ENCODE results near the gene RAB21. TPM values are rescaled to one million over a fixed set of nuclear protein-coding genes. Genes with fewer than 3 reads are reported as not detected.
A peak's percentile ranks its signal among the peaks of the same experiment; 100 is the strongest.

The RAB21 gene, protein sequence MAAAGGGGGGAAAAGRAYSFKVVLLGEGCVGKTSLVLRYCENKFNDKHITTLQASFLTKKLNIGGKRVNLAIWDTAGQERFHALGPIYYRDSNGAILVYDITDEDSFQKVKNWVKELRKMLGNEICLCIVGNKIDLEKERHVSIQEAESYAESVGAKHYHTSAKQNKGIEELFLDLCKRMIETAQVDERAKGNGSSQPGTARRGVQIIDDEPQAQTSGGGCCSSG
- polyA plus RNA-seq (2013, experiment 1 of 2) = 30.1 TPM
- polyA plus RNA-seq (2013, experiment 2 of 2) = 31.9 TPM

DNA sequence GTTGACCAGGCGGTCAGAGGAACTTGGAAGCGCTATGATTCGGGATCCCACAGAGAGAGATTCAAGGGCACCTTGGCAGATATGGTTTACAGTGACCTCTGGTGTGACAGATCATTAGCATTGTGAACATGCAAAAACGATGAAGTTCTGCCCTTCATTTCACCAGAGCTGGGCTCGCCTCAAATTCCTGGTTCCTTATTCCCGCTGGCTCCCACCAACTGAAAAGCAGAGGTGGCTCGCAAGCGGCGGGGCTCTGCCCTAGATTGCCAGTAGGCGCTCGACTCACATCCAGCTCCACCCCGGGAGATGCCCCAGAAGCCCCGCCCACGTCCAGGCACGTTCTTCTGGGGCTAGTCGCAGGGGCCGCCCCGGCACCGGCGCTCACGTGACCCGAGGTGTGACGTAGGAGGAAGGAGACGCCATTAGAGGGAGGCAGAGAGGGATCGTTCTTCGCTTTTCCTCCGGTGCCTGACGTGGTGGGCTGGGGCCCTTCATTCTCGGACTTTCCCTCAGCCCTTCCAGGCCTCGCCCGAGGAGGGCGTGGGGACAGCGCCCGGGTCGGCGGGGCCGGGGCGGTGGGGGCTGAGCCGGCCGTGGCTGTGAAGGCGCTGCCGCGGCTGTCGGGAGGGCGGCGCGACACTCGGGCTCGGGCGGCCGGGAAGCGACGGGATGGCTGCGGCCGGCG, at the start of gene RAB21:
Gene RAB21 (plus strand): TSS at position 403 of the 685 bp plus-strand sequence. CDS start 267 bp downstream, at position 670.
- no CpG with 5 or more reads among the region's 56 CpGs for WGBS (ENCODE audit: extremely low coverage, insufficient coverage, low lambda C conversion rate)
- Histone ChIP-seq H2AK5ac (ENCODE audit: low read length) (no peak within 1 kb of the TSS), H3K79me2 (ENCODE audit: control insufficient read depth, insufficient read depth, low read length) (peaks cover 33% of the 10 kb centered on the region), H3K18ac (ENCODE audit: low read length) (peak within 1 kb of the TSS; percentile 97), H3K36me3 (ENCODE audit: control insufficient read depth, insufficient read depth, low read length) (no peaks in the 10 kb centered on the region), H3K27ac (ENCODE audit: low read depth, low read length) (peak within 1 kb of the TSS; percentile 82), H3K56ac (ENCODE audit: low read length) (peak within 1 kb of the TSS; percentile 95), H4K8ac (ENCODE audit: low read depth, low read length) (no peak within 1 kb of the TSS), H3K4me2 (ENCODE audit: low read length) (peak within 1 kb of the TSS; percentile 90), H2BK5ac (ENCODE audit: low read length) (no peak within 1 kb of the TSS), H3K9ac (ENCODE audit: low read length) (peak within 1 kb of the TSS; percentile 90), H3K27me3 (ENCODE audit: insufficient read depth, low read length, poor library complexity) (no peaks in the 10 kb centered on the region), H3K4me1 (ENCODE audit: control insufficient read depth, low read depth, low read length) (peaks cover 4% of the 10 kb centered on the region), H3K23ac (ENCODE audit: low read length) (no peak within 1 kb of the TSS), H4K5ac (ENCODE audit: low read length) (no peak within 1 kb of the TSS), H3K4me3 (ENCODE audit: low read length) (peak within 1 kb of the TSS; percentile 92), H3K4ac (ENCODE audit: low read depth, low read length) (peak within 1 kb of the TSS; percentile 16), H2BK120ac (ENCODE audit: low read depth, low read length) (peak within 1 kb of the TSS; percentile 63), H3K79me1 (ENCODE audit: low read length) (peaks cover 10% of the 10 kb centered on the region), H2BK15ac (replicated peaks; ENCODE audit: low read depth) (no peak within 1 kb of the TSS)
- peak; percentile 99 for DNase-seq

DNA sequence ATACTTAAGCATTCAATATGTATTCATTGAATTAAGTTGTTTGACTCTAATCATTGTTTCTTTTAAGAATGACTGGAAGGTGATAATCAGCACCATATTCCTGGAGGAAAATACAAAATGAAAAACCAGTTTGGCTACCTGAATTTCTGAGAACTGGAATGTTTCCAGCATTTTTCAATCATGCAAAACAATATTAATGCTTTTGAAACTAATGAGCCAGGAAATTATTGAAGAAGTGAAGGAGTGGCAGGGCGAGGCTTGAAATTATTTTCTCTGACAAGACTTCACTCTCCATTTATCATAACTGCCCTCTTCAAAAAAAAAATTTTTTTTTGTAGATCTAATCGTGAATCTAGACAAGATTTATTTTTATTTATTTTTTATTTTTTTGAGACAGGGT, 49.7 kb upstream of the RAB21 start:
- no peak overlapping the region for H3K4ac ChIP-seq (ENCODE audit: low read depth, low read length)
- no peak overlapping the region for H3K27ac ChIP-seq (ENCODE audit: low read depth, low read length)
- no peak overlapping the region for H3K56ac ChIP-seq (ENCODE audit: low read length)
- H3K36me3 ChIP-seq (ENCODE audit: control insufficient read depth, insufficient read depth, low read length) = no peaks in the 10 kb centered on the region
- H3K18ac ChIP-seq (ENCODE audit: low read length) = no peak overlapping the region
- no peak overlapping the region for H4K8ac ChIP-seq (ENCODE audit: low read depth, low read length)
- no peak overlapping the region for H3K9ac ChIP-seq (ENCODE audit: low read length)
- H3K4me3 ChIP-seq (ENCODE audit: low read length) = no peak overlapping the region
- no peak overlapping the region for H3K4me2 ChIP-seq (ENCODE audit: low read length)
- H3K79me2 ChIP-seq (ENCODE audit: control insufficient read depth, insufficient read depth, low read length) = no peaks in the 10 kb centered on the region
- WGBS (ENCODE audit: extremely low coverage, insufficient coverage, low lambda C conversion rate) = no CpG with 5 or more reads among the region's 2 CpGs
- no peaks in the 10 kb centered on the region for H3K79me1 ChIP-seq (ENCODE audit: low read length)
- DNase-seq = no peak
- no peak overlapping the region for H3K23ac ChIP-seq (ENCODE audit: low read length)
- no peak overlapping the region for H2BK15ac ChIP-seq (replicated peaks; ENCODE audit: low read depth)
- no peak overlapping the region for H2BK120ac ChIP-seq (ENCODE audit: low read depth, low read length)
- H3K4me1 ChIP-seq (ENCODE audit: control insufficient read depth, low read depth, low read length) = no peaks in the 10 kb centered on the region
- no peaks in the 10 kb centered on the region for H3K27me3 ChIP-seq (ENCODE audit: insufficient read depth, low read length, poor library complexity)
- no peak overlapping the region for H4K5ac ChIP-seq (ENCODE audit: low read length)
- no peak overlapping the region for H2BK5ac ChIP-seq (ENCODE audit: low read length)
- H2AK5ac ChIP-seq (ENCODE audit: low read length) = no peak overlapping the region

- no CpG with 5 or more reads among the region's 1 CpG for WGBS (ENCODE audit: extremely low coverage, insufficient coverage, low lambda C conversion rate)
- no peak overlapping the region for H3K9ac ChIP-seq (ENCODE audit: low read length)
- no peak overlapping the region for H3K4me3 ChIP-seq (ENCODE audit: low read length)
- H2AK5ac ChIP-seq (ENCODE audit: low read length) = no peak overlapping the region
- H2BK15ac ChIP-seq (replicated peaks; ENCODE audit: low read depth) = no peak overlapping the region
- H2BK120ac ChIP-seq (ENCODE audit: low read depth, low read length) = no peak overlapping the region
- no peak overlapping the region for H4K5ac ChIP-seq (ENCODE audit: low read length)
- no peaks in the 10 kb centered on the region for H3K36me3 ChIP-seq (ENCODE audit: control insufficient read depth, insufficient read depth, low read length)
- H3K4me1 ChIP-seq (ENCODE audit: control insufficient read depth, low read depth, low read length) = no peaks in the 10 kb centered on the region
- no peak overlapping the region for H3K23ac ChIP-seq (ENCODE audit: low read length)
- no peaks in the 10 kb centered on the region for H3K27me3 ChIP-seq (ENCODE audit: insufficient read depth, low read length, poor library complexity)
- H3K18ac ChIP-seq (ENCODE audit: low read length) = no peak overlapping the region
- no peak overlapping the region for H3K56ac ChIP-seq (ENCODE audit: low read length)
- H4K8ac ChIP-seq (ENCODE audit: low read depth, low read length) = no peak overlapping the region
- H3K27ac ChIP-seq (ENCODE audit: low read depth, low read length) = no peak overlapping the region
- H3K79me2 ChIP-seq (ENCODE audit: control insufficient read depth, insufficient read depth, low read length) = no peaks in the 10 kb centered on the region
- H2BK5ac ChIP-seq (ENCODE audit: low read length) = no peak overlapping the region
- no peak overlapping the region for H3K4ac ChIP-seq (ENCODE audit: low read depth, low read length)
- DNase-seq = no peak
- H3K4me2 ChIP-seq (ENCODE audit: low read length) = no peak overlapping the region
- H3K79me1 ChIP-seq (ENCODE audit: low read length) = no peaks in the 10 kb centered on the region
Observed at GRCh38 chr12:71708658-71709057, 46.0 kb upstream of the RAB21 start.

DNA sequence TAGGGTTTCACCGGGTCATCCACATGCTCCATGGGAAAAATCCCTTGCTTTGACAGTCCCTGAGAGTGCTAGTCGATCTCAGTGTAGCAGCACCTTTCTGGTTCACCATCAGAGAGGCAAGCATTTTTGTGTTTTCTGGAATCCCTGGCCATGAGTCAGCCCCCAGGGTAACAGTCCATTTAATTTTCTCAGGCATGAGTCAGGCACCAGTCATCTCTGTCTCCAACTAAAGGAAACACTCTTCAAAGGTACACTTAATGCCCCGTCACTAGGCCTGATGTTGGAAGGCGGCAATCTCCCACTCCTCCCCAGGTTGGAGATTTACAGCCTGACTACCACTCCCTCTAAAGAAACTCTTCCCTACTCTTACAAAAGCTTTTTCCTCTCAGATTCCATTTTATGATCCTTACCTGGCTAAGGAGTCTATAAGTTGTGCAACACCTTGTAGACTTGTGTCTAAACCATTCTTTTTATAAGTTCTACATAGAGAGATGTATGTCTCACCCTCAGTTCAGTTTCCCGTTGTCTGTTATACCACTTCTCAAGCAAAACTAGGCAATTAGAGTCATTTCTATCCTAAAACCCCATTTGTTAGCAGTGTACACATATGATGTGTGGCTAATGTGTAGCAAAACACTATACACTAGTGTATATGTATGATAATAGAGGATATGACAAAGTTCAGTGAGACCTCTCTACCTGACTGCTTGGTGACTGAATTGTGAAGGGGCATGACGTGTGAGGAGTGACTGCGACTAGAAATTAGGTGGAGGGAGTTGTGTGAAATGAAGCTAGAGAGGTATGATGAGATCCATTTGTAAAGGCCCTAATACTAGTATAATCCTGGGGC, 44.2 kb upstream of the RAB21 start:
- H2BK15ac ChIP-seq (replicated peaks; ENCODE audit: low read depth) = no peak overlapping the region
- H3K27me3 ChIP-seq (ENCODE audit: insufficient read depth, low read length, poor library complexity) = no peaks in the 10 kb centered on the region
- H3K4me3 ChIP-seq (ENCODE audit: low read length) = no peak overlapping the region
- H4K8ac ChIP-seq (ENCODE audit: low read depth, low read length) = no peak overlapping the region
- H3K79me2 ChIP-seq (ENCODE audit: control insufficient read depth, insufficient read depth, low read length) = no peaks in the 10 kb centered on the region
- DNase-seq = peak; percentile 67
- H4K5ac ChIP-seq (ENCODE audit: low read length) = no peak overlapping the region
- H3K56ac ChIP-seq (ENCODE audit: low read length) = no peak overlapping the region
- H3K27ac ChIP-seq (ENCODE audit: low read depth, low read length) = no peak overlapping the region
- H3K18ac ChIP-seq (ENCODE audit: low read length) = no peak overlapping the region
- no peak overlapping the region for H2BK120ac ChIP-seq (ENCODE audit: low read depth, low read length)
- no peak overlapping the region for H3K4ac ChIP-seq (ENCODE audit: low read depth, low read length)
- H3K9ac ChIP-seq (ENCODE audit: low read length) = no peak overlapping the region
- H3K36me3 ChIP-seq (ENCODE audit: control insufficient read depth, insufficient read depth, low read length) = no peaks in the 10 kb centered on the region
- no peak overlapping the region for H3K4me2 ChIP-seq (ENCODE audit: low read length)
- H3K79me1 ChIP-seq (ENCODE audit: low read length) = no peaks in the 10 kb centered on the region
- WGBS (ENCODE audit: extremely low coverage, insufficient coverage, low lambda C conversion rate) = no CpG with 5 or more reads among the region's 7 CpGs
- H3K23ac ChIP-seq (ENCODE audit: low read length) = no peak overlapping the region
- H2AK5ac ChIP-seq (ENCODE audit: low read length) = no peak overlapping the region
- H2BK5ac ChIP-seq (ENCODE audit: low read length) = no peak overlapping the region
- H3K4me1 ChIP-seq (ENCODE audit: control insufficient read depth, low read depth, low read length) = no peaks in the 10 kb centered on the region

DNA sequence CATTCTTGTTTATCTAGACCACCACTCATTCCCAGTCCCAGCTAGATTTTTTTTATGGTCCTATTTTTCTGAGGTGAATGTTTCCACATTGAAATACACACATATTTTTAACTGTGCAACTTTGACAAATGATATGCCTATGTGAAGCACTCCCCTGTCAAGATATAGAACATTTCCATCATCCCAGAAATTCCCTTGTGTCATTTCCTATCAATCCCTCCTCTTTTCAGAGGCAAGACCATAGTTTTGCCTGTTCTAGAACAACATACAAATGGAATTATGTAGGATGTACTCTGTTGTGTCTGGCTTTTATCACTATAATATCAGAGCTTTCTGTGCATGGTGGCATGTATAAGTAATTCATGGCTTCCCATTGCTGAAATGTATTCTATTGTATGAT, 36.1 kb upstream of the RAB21 start:
- Histone ChIP-seq H3K23ac (ENCODE audit: low read length) (no peak overlapping the region), H3K4me1 (ENCODE audit: control insufficient read depth, low read depth, low read length) (no peaks in the 10 kb centered on the region), H3K4ac (ENCODE audit: low read depth, low read length) (no peak overlapping the region), H4K8ac (ENCODE audit: low read depth, low read length) (no peak overlapping the region), H2BK120ac (ENCODE audit: low read depth, low read length) (no peak overlapping the region), H3K27ac (ENCODE audit: low read depth, low read length) (no peak overlapping the region), H3K56ac (ENCODE audit: low read length) (no peak overlapping the region), H4K5ac (ENCODE audit: low read length) (no peak overlapping the region), H2AK5ac (ENCODE audit: low read length) (no peak overlapping the region), H3K18ac (ENCODE audit: low read length) (no peak overlapping the region), H2BK5ac (ENCODE audit: low read length) (no peak overlapping the region), H3K4me3 (ENCODE audit: low read length) (no peak overlapping the region), H2BK15ac (replicated peaks; ENCODE audit: low read depth) (no peak overlapping the region), H3K36me3 (ENCODE audit: control insufficient read depth, insufficient read depth, low read length) (no peaks in the 10 kb centered on the region), H3K79me2 (ENCODE audit: control insufficient read depth, insufficient read depth, low read length) (no peaks in the 10 kb centered on the region), H3K79me1 (ENCODE audit: low read length) (no peaks in the 10 kb centered on the region), H3K4me2 (ENCODE audit: low read length) (no peak overlapping the region), H3K27me3 (ENCODE audit: insufficient read depth, low read length, poor library complexity) (no peaks in the 10 kb centered on the region), H3K9ac (ENCODE audit: low read length) (no peak overlapping the region)
- no peak for DNase-seq

All from mesendoderm (in vitro differentiated cells).